HG03469 (cell line): Measurements from ENCODE around the gene TAB2.
"Not testable (repeated sequence)": the region's sequence is repeated elsewhere in the genome, so short reads cannot be mapped to it uniquely, and the experiment has no call there.

Experiments
- ATAC-seq: cut with Tn5 transposase; IDR thresholded peaks from one replicate; pipeline ENCODE4 v1.9.1; 2021; ENCODE audit warnings: mild to moderate bottlenecking, moderate library complexity, moderate number of reproducible peaks; ENCODE audit not compliant: unreplicated experiment

TAB2 gene

DNA sequence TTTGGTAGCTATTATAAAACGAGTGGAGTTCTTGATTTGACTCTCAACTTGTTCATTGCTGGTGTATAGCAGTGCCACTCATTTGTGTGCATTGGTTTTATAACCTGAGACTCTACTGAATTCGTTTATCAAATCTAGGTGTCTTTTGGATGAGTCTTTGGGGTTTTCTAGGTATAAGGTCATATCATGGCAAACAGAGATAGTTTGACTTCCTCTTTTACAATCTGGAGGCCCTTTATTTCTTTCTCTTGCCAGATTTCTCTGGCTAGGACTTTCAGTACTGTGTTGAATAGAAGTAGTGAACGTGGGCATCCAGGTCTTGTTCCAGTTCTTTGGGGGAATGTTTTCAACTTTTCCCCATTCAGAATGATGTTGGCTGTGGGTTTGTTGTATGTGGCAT is 121.3 kb downstream of the TAB2 start:
- peak; percentile 71 for ATAC-seq

DNA sequence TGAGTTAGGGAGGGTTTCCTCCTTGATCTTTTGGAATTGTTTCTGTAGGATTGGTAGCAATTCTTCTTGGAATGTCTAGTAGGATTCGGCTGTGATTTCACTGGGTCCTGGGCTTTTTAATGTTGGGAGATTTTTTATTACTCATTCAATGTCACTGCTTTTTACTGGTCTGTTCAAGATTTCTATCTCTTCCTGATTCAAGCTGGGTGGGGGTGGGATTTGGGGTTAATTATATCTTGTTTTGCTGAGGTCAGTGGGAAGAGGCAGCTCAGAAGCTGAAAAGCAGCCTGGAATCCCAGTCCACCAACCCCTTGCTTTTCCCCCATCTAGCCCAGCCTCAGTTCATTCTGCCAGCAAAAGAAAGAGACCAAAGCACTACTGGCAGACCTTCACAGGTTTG is 122.1 kb downstream of the TAB2 start:
- ATAC-seq: no peak

- no peak for ATAC-seq
Observed at GRCh38 chr6:149440735-149441671, 123.5 kb downstream of the TAB2 start.

DNA sequence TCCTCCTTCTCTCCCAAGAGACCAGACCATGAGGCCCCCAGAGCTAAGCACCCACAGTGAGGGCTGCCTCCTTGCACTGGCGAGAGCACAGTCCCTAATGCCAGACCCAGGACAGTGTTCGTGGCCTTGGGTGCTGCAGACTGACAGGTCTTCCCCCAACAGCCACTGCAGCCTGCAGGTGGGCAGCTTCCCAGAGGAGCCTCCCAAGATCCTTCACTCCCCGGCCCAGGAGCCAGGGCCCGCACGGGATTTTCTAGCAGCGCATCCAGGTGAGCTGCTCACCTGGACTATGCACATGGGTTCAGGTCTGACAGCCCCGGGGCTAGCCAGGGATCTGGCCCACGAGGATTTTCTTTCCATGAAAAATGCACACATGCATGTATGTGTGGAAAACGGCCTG is 124.2 kb downstream of the TAB2 start:
- no peak for ATAC-seq

- no peak for ATAC-seq
Observed at GRCh38 chr6:149443411-149444181, 126.1 kb downstream of the TAB2 start.

GRCh38 chr6:149444360-149445094 is 127.0 kb downstream of the TAB2 start:
- not testable (repeated sequence) for ATAC-seq

DNA sequence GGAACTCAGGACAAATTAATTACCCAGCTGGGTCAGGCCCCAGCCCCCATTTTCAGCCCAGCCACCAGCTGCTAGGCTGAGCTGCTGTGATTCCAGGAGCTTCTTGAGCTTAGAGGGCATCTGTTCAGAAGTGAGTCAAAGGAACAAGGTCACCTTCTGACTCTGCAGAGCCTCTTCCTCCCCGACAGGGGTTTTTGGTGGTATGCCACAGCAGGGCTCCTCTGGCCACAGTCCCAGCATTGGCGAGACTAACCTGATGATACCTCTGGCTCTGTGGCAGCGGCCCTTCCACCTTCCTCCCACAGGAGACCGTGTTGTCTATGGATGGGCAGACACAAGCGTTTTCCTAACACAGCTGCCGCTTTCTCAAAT is 127.6 kb downstream of the TAB2 start:
- ATAC-seq: no peak

- ATAC-seq: no peak
Observed at GRCh38 chr6:149445573-149445972, 128.1 kb downstream of the TAB2 start.

DNA sequence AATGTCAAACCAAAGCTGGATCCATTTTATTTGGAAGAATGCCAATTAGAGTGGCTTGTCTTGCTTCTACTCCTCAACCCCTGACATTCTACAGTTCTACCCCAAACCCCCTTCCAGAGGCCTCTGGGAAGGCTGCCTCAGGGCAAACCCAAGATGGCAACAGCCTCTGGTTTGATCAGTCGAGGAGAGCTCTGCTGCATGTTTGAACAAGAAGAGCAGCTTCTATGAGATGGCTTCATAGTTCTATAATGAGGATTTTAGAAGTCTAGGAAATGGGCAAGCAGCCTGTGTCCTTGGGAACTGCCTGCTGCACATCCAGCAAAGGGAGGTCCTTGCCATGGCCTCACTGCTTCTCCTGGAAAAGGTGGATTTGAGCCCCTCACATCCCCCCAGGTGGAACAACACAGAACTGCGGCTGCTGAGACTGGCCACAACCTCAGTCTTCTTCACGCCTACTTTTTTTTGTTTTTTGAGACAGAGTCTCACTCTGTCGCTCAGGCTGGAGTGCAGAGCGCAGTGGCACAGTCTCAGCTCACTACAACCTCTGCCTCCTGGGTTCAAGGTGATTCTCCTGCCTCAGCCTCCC is 129.4 kb downstream of the TAB2 start:
- ATAC-seq: no peak

DNA sequence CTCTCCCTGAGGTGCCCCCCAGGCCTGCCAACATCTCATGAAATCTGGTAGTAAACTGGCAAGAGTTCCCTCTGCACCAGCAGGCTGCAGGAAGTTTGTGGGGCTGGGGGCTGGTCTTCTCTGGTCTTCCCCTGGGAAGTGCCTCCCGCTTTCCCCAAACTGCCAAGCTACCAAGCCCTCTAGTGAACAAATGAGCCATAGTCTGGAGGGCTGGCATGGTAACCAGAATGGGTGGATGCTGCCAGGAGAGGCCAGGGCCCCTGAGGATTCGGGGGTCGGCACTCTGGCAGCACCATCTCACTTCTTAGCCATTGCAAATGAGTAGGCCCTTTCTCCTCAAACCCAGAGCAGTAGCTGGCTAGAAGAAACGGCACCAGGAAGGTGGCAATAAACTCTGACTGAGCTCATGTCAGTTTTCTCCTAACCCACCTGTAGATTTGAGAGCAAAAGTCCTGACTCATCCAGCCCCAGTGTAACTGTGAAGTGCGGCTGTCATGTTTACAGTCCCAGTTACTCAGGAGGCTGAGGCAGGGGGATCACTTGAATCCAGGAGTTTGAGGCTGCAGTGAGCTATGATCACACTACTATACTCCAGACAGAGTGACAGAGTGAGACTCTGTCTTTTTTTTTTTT is 131.4 kb downstream of the TAB2 start:
- ATAC-seq: no peak

GRCh38 chr6:149449831-149450678 is 132.5 kb downstream of the TAB2 start:
- no peak for ATAC-seq

- ATAC-seq: no peak
Observed at GRCh38 chr6:149450679-149451375, 133.3 kb downstream of the TAB2 start.

GRCh38 chr6:149451376-149452036 is 134.0 kb downstream of the TAB2 start:
- ATAC-seq: no peak

DNA sequence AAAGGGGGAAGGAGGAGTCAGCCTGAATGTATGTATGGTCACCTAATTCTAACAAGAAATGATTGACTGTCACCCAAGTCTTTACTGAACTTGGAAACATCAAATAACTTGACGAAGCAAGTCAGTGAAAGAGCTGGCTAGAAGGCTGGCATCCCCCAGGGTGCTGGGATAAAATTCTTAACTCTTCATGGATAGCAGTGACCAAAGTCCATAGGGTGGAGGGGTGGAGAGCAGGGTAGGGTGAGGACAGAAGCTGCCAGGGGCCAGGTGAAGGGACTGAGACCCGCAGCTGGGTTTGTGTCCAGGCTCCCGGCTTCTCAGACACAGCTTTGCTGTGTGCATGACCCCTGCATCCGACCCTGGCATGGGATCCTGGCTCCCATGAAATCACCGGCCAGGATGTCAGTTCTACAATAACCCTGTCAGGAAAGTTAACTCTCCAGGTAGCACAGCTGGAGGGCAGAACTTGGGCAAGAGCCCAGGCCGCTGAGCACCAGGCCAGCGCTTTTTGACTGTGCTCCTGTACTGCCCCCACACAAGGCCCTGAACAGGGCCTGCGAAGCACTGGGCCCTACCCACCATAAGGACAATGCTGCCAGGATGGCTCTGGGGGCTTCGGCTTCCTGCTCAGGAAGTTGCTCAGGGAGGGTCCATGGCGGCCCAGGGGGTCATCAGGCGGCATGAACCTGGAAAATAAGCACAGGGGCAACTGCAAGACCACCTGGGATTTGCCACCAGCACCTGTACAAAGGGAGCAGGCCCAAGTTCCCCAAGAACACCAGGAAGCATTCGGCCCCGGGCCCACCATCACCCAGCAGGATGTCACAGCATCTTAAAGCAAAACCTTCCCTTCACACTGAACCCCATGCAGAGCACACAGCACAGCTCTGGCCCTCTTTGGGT is 134.8 kb downstream of the TAB2 start:
- no peak for ATAC-seq

- ATAC-seq: no peak
Observed at GRCh38 chr6:149453597-149454345, 136.3 kb downstream of the TAB2 start.

DNA sequence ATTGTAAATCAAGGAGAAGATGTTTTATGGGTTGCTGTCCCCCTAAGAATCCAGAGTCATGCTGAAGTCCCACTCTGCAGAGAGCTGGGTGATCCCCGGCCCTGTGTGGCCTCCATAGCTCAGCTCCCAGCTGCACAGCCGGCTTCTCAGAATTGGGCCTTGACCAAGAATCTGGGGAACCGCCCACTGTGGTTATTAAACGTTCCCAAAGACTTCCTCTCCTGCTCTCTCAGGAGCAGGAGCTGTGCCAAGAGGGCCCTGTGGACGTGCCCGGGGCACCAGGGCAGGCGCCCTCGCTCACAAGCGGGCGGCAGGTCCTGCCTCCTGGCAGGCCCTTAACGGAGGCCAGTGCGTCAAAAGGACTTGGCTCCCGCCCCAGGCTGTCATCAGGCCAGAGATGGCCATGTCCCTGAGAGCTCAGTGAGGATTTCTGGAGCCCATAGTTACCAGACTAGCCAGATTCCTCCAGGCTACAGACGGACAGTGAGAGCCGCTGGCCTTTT is 136.9 kb downstream of the TAB2 start:
- no peak for ATAC-seq
